Kidney (tissue), 14 donors: Measurements from ENCODE around the gene EP400. TPM values are rescaled to one million over a fixed set of nuclear protein-coding genes. Genes with fewer than 3 reads are reported as not detected.

ENCODE experiments used
- DNase-seq, 5 donors: peaks; one replicate each; pipeline ENCODE4 v3.0.0-alpha.2; 2013 to 2020
- FAIRE-seq: peaks from 2 replicates; lab custom pipeline; 2012; peaks lifted over from hg19 to GRCh38; lab: Jason Lieb, UNC
- H3K27ac ChIP-seq, 2 donors: one replicate each; pipeline ENCODE4 v1.7.0; 2013; ENCODE audit warnings: low read depth in 2 of 2, low read length in 2 of 2, inconsistent platforms in 1 of 2
- H3K27me3 ChIP-seq: one replicate; pipeline ENCODE4 v1.7.1; 2013; ENCODE audit warnings: low read length, inconsistent platforms; ENCODE audit not compliant: control insufficient read depth, insufficient read depth
- H3K36me3 ChIP-seq, 3 donors: one replicate each; pipeline versions ENCODE4 v1.7.0 to v1.7.1; 2013; ENCODE audit warnings: low read length in 3 of 3, control low read depth in 1 of 3, inconsistent platforms in 1 of 3; ENCODE audit not compliant: insufficient read depth in 3 of 3, control insufficient read depth in 2 of 3
- H3K4me1 ChIP-seq, 3 donors: one replicate each; pipeline versions ENCODE4 v1.7.0 to v1.7.1; 2013; ENCODE audit warnings: low read length in 3 of 3, inconsistent platforms in 1 of 3, low read depth in 1 of 3; ENCODE audit not compliant: control insufficient read depth in 2 of 3, insufficient read depth in 2 of 3
- H3K4me3 ChIP-seq, 3 donors: one replicate each; pipeline versions ENCODE4 v1.7.0 to v1.8.1; 2013; ENCODE audit warnings: low read length in 3 of 3, control low read depth in 1 of 3, inconsistent platforms in 1 of 3
- H3K9ac ChIP-seq, 3 donors: one replicate each; pipeline versions ENCODE4 v1.7.0 to v1.7.1; 2013; ENCODE audit warnings: low read length in 3 of 3, control low read depth in 1 of 3, inconsistent platforms in 1 of 3
- H3K9me3 ChIP-seq, 3 donors: one replicate each; pipeline versions ENCODE4 v1.7.0 to v1.7.1; 2013; ENCODE audit warnings: low read length in 3 of 3, control low read depth in 1 of 3, inconsistent platforms in 1 of 3; ENCODE audit not compliant: control insufficient read depth in 2 of 3, insufficient read depth in 1 of 3
- intact Hi-C: fragments of 100-400 bp; cut with DNase I; formaldehyde crosslinking; loops from one replicate; pipeline ENCODE4 v1.11.1; 2022
- polyA plus RNA-seq: library from polyadenylated mRNA; stranded (reverse); fragments of 350-450 nt; fragmentation: Illumina TruSeq; extraction: RNeasy Lipid Tissue Mini Kit (QIAGEN cat#74804); gene quantifications from one replicate; pipeline ENCODE4 v1.2.3, GENCODE V29; 2014; ENCODE audit warnings: low read depth, low replicate concordance; ENCODE audit not compliant: insufficient read depth
- total RNA-seq: library from RNA; stranded (reverse); fragmentation: NEBNext Ultra II Directional; extraction: Animal tissue kit (Norgen Biotek cat#: 25700); gene quantifications from one replicate; pipeline ENCODE4 v1.2.1, GENCODE V29; 2021
- TF ChIP-seq, protein P1 (sequence below): IDR thresholded peaks from 3 replicates; pipeline ENCODE4 v1.5.1; 2012; ENCODE audit warnings: mild to moderate bottlenecking, moderate library complexity, borderline replicate concordance; ENCODE audit not compliant: insufficient read depth; ENCODE audit errors: extremely low read depth
- donor health status: control.
- donor health status: control.
- donor health status: control.
- donor health status: control.
- donor health status: control.
- donor health status: DM: yes; HTN: yes; CAD: no.
- donor health status: Normal renal cell carcinoma (clear cell type).

Gene EP400
- total and polyA plus RNA-seq, 2 donors from 2014 or later: 7.5 to 44.7 TPM

DNA sequence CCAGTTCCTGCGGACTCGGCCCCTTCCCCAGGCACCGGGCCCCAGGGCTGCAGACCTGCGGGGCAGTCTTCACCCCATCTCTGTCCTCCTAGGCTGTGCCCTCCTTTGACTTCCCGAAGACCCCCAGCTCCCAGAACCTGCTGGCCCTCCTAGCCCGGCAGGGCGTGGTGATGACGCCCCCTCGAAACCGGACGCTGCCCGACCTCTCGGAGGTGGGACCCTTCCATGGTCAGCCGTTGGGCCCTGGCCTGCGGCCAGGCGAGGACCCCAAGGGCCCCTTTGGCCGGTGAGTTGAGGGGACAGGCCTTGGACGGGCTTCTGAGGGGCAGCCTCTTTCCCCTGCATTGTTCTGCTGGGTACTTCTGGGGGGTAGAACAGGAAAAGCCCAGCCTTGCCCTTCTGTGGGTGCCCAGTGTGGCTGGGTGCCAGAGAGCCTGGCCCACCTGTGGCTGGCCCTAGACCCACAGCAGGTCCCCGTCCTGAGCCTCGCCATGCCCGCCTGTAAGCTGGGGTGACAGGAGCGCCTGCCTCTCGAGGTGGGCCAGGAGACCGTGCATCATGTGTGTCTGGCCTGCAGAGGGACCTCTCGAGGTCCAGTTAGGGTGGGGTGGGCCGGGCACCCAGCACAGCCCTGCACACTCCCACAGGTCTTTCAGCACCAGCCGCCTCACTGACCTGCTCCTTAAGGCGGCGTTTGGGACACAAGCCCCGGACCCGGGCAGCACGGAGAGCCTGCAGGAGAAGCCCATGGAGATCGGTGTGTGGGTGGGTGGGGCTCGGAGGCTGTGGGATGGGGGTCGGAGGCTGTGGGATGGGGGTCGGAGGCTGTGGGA lies 33.2 kb upstream of the EP400 start:
- Histone ChIP-seq H3K27ac (no peak overlapping the region), H3K4me1 (no peaks in the 10 kb centered on the region), H3K36me3 (peaks cover 0 to 33% (median 10%) of the 10 kb centered on the region in 3 donors), H3K27me3 (no peaks in the 10 kb centered on the region), H3K9ac (no peak overlapping the region), H3K4me3 (no peak overlapping the region), H3K9me3 (no peaks in the 10 kb centered on the region)
- DNase-seq (peak in 1 of 5 donors; percentile 7), FAIRE-seq (no peak)
- TF ChIP-seq, protein P1, sequence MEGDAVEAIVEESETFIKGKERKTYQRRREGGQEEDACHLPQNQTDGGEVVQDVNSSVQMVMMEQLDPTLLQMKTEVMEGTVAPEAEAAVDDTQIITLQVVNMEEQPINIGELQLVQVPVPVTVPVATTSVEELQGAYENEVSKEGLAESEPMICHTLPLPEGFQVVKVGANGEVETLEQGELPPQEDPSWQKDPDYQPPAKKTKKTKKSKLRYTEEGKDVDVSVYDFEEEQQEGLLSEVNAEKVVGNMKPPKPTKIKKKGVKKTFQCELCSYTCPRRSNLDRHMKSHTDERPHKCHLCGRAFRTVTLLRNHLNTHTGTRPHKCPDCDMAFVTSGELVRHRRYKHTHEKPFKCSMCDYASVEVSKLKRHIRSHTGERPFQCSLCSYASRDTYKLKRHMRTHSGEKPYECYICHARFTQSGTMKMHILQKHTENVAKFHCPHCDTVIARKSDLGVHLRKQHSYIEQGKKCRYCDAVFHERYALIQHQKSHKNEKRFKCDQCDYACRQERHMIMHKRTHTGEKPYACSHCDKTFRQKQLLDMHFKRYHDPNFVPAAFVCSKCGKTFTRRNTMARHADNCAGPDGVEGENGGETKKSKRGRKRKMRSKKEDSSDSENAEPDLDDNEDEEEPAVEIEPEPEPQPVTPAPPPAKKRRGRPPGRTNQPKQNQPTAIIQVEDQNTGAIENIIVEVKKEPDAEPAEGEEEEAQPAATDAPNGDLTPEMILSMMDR: no peak
- intact Hi-C loops: no loop called here

- intact Hi-C loops: no loop called here
- Histone ChIP-seq H3K4me1 (no peaks in the 10 kb centered on the region), H3K27ac (no peak overlapping the region), H3K9ac (no peak overlapping the region), H3K9me3 (no peaks in the 10 kb centered on the region), H3K4me3 (no peak overlapping the region), H3K27me3 (no peaks in the 10 kb centered on the region), H3K36me3 (peaks cover 0 to 28% (median 7%) of the 10 kb centered on the region in 3 donors)
- FAIRE-seq (no peak), DNase-seq (peak in 1 of 5 donors; percentile 7)
- TF ChIP-seq, protein P1: no peak
Observed at GRCh38 chr12:131917139-131917710, 32.5 kb upstream of the EP400 start.

GRCh38 chr12:131917711-131918306 lies 31.9 kb upstream of the EP400 start:
- Histone ChIP-seq H3K4me3 (no peak overlapping the region), H3K27me3 (no peaks in the 10 kb centered on the region), H3K36me3 (peaks cover 0 to 25% (median 7%) of the 10 kb centered on the region in 3 donors), H3K4me1 (no peaks in the 10 kb centered on the region), H3K9me3 (no peaks in the 10 kb centered on the region), H3K27ac (no peak overlapping the region), H3K9ac (no peak overlapping the region)
- no peak for DNase-seq
- intact Hi-C loops: no loop called here
- TF ChIP-seq, protein P1: no peak
- no peak for FAIRE-seq
